Epithelial cell of esophagus (primary cell): ENCODE measurements around the gene OR2L3.

Source experiments
- DNase-seq: peaks from one replicate; pipeline ENCODE4 v3.0.0; 2010; ENCODE audit warnings: low read depth
- H3K4me3 ChIP-seq: 2 replicates; pipeline ENCODE4 v1.5.1; 2011; ENCODE audit warnings: mild to moderate bottlenecking, low read length, control low read depth
- TF ChIP-seq, protein P1 (sequence below): IDR thresholded peaks from 2 replicates; pipeline ENCODE4 v1.5.1; 2011; ENCODE audit warnings: low read depth, mild to moderate bottlenecking, low read length, control low read depth, inconsistent platforms; ENCODE audit not compliant: insufficient read depth; ENCODE audit errors: missing control alignments

The OR2L3 gene

DNA sequence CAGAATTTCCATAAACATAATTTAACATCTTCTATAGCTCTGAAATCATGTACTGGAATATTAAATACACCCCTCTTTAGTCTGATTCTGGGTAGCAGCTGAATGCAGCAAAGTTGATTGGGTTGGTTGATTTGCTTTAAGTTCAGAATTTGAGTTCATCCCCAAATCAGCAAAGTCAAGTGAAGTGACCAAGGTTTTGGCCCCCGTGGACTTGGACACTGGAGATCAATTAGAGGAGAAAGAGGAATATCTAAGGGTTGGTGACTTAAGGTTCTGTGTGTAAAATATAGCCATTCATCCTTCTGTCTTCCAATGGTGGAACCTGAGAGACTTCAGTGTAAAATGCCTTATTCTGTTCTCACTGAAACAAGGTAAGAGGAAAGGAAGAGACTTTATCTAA is 48.2 kb downstream of the OR2L3 start, which contains the start of gene OR2L13:
TSS of gene OR2L13 (plus strand) at position 301 of the 400 bp plus-strand sequence. CDS start 4,192 bp downstream, outside the sequence.
- H3K4me3 ChIP-seq: no peak within 1 kb of the TSS
- TF ChIP-seq, protein P1, sequence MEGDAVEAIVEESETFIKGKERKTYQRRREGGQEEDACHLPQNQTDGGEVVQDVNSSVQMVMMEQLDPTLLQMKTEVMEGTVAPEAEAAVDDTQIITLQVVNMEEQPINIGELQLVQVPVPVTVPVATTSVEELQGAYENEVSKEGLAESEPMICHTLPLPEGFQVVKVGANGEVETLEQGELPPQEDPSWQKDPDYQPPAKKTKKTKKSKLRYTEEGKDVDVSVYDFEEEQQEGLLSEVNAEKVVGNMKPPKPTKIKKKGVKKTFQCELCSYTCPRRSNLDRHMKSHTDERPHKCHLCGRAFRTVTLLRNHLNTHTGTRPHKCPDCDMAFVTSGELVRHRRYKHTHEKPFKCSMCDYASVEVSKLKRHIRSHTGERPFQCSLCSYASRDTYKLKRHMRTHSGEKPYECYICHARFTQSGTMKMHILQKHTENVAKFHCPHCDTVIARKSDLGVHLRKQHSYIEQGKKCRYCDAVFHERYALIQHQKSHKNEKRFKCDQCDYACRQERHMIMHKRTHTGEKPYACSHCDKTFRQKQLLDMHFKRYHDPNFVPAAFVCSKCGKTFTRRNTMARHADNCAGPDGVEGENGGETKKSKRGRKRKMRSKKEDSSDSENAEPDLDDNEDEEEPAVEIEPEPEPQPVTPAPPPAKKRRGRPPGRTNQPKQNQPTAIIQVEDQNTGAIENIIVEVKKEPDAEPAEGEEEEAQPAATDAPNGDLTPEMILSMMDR: no peak
- no peak for DNase-seq

DNA sequence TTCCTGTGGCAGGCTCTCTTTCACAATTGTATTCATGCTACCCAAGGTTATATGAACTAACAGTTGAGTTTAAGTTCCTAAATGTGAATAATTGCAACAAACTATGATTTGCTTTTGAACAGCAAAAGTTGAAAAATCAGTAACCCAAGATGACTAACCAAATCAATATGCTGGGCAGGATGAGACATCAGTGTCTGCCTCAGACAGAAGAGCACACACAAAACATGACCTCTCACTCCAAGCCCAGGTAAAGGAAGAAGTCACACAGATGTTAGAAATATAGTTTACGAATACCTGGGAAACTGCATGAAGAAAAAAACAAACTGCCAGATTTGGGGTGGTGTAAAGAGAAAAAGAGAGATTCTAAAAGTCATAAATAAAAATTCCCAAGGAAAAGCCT is 51.9 kb downstream of the OR2L3 start:
- H3K4me3 ChIP-seq: no peak overlapping the region
- DNase-seq: peak; percentile 1
- TF ChIP-seq, protein P1: no peak

DNA sequence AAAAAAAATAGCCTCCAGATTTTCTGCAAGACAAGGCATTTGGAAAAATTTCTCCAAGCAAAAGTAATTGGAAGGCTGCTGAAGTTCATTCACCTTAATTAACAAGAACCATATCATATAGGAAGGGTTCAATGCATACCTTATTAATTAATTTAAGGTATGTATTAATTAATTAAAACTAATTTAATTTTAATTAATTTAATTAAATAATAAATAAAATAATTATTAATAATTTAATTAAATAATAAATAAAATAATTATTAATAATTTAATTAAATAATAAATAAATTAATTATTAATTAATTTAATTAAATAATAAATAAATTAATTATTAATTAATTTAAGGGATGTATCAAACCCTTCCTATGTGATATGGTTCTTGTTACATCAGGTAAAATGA is 56.2 kb downstream of the OR2L3 start:
- DNase-seq: no peak
- no peak overlapping the region for H3K4me3 ChIP-seq

DNA sequence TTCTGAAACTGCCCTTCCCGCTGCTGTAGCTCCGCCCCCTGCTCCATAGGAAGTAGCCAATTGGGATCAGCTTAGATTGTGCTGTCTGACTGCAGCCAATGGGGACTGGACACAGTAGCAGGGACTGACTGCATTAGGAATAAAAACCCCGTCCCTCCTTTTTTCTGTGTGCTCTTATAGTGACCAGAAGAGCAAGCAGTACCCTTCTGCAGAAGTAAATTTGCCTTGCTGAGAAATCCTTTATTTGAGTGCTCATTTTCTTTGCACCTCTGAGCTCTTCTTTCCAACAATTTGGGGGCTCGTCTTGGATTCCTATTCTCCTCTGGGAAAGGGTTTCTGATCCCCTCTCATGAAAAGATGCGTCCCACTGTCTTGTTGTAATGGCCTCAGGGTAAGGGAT is 64.5 kb downstream of the OR2L3 start:
- no peak overlapping the region for H3K4me3 ChIP-seq
- no peak for DNase-seq
- TF ChIP-seq, protein P1: no peak

More for the DNA sequence above, 56.2 kb downstream of the OR2L3 start:
- TF ChIP-seq, protein P1: no peak
